ENCODE data around the gene LCE1A.

- no peak for TF ChIP-seq MEIS1 (CRISPR knock-in tag; IDR thresholded peaks at IDR 0.05; ENCODE audit: borderline replicate concordance)
- no peak for TF ChIP-seq CTCF (tag by site-specific recombination; IDR thresholded peaks at IDR 0.05)
- TF ChIP-seq ZNF132 (tag by site-specific recombination; IDR thresholded peaks at IDR 0.05; ENCODE audit: borderline replicate concordance), result no peak
These were observed 32.4 kb downstream of the LCE1A start, which contains the start of gene LCE7A for GRCh38 chr1:152859696-152860095.
